GM12864 (cell line): ENCODE data around the gene RNF141.

Experiments used
- DNase-seq: peaks from one replicate; pipeline ENCODE4 v3.0.0-alpha.2; 2011; ENCODE audit warnings: low read depth
- H3K4me3 ChIP-seq: 2 replicates; pipeline ENCODE4 v1.5.1; 2011; ENCODE audit warnings: mild to moderate bottlenecking, low read depth, low read length, control low read depth
- CTCF ChIP-seq: IDR thresholded peaks from 2 replicates; pipeline ENCODE4 v1.5.1; 2011; ENCODE audit warnings: low read depth, mild to moderate bottlenecking, moderate library complexity, low read length, control low read depth, inconsistent platforms; ENCODE audit errors: missing control alignments

Gene RNF141

GRCh38 chr11:10564030-10564429, 23.0 kb upstream of the RNF141 start:
- no peak for TF ChIP-seq CTCF
- no peak overlapping the region for H3K4me3 ChIP-seq
- DNase-seq = no peak

GRCh38 chr11:10561947-10562346, 21.0 kb upstream of the RNF141 start:
- no peak for TF ChIP-seq CTCF
- H3K4me3 ChIP-seq = no peak overlapping the region
- no peak for DNase-seq

GRCh38 chr11:10561043-10561818, 20.2 kb upstream of the RNF141 start:
- TF ChIP-seq CTCF = no peak
- no peak overlapping the region for H3K4me3 ChIP-seq
- no peak for DNase-seq

GRCh38 chr11:10558288-10558687, 17.3 kb upstream of the RNF141 start:
- no peak for TF ChIP-seq CTCF
- no peak overlapping the region for H3K4me3 ChIP-seq
- DNase-seq = no peak

GRCh38 chr11:10556590-10556989, 15.6 kb upstream of the RNF141 start:
- no peak for DNase-seq
- no peak overlapping the region for H3K4me3 ChIP-seq
- no peak for TF ChIP-seq CTCF

GRCh38 chr11:10551845-10552352, 10.9 kb upstream of the RNF141 start:
- no peak overlapping the region for H3K4me3 ChIP-seq
- DNase-seq = no peak
- TF ChIP-seq CTCF = no peak

GRCh38 chr11:10551290-10551592, 10.3 kb upstream of the RNF141 start:
- no peak overlapping the region for H3K4me3 ChIP-seq
- no peak for DNase-seq
- no peak for TF ChIP-seq CTCF
